Measurements from ENCODE around the gene COX4I2. TPM values are rescaled to one million over a fixed set of nuclear protein-coding genes. Genes with fewer than 3 reads are reported as not detected.

COX4I2 gene
- total and polyA plus RNA-seq, 2 of the 4 experiments (the other 2 are of a cell fraction): not detected

GRCh38 chr20:31602779-31603441 lies 34.8 kb upstream of the COX4I2 start:
- Histone ChIP-seq H3K27me3 (ENCODE audit: control insufficient read depth, insufficient read depth, low read length) (no peaks in the 10 kb centered on the region), H3K56ac (ENCODE audit: extremely low read depth, insufficient read depth, low read length) (peak overlapping the region; percentile 42), H3K4ac (ENCODE audit: low read depth, low read length) (peak overlapping the region; percentile 81), H3K18ac (ENCODE audit: low read depth, low read length) (peak overlapping the region; percentile 14; the same call in 1 of the 2 replicates), H4K20me1 (ENCODE audit: insufficient read depth, low read length) (peaks cover 18% of the 10 kb centered on the region), H3K9ac (ENCODE audit: low read depth, low read length) (peak overlapping the region; percentile 3; the same call in 1 of the 2 replicates), H3K9me1 (ENCODE audit: insufficient read depth, low read length) (no peaks in the 10 kb centered on the region), H3K23ac (ENCODE audit: low read depth, low read length) (peak overlapping the region; percentile 89), H2AK5ac (ENCODE audit: low read depth, low read length) (peak overlapping the region; percentile 48), H3K9me3 (ENCODE audit: control insufficient read depth, insufficient read depth, low read length) (no peaks in the 10 kb centered on the region), H2BK15ac (ENCODE audit: low read depth, low read length) (peak overlapping the region; percentile 77; the same call in 1 of the 3 replicates), H2BK20ac (ENCODE audit: low read depth, low read length) (peak overlapping the region; percentile 90), H4K5ac (ENCODE audit: low read depth, low read length) (no peak overlapping the region; the same call in 1 of the 2 replicates), H3K79me1 (ENCODE audit: low read depth in 1 of 2, low read length in 2 of 2) (peaks cover 0 to 16% of the 10 kb centered on the region in 2 experiments; a peak in 2 of 4 replicates), H3K14ac (replicated peaks; ENCODE audit: low read depth, low read length) (0 out of 2 replicates have a peak overlapping the region, but pooled peaks have one; percentile 20), H4K91ac (ENCODE audit: insufficient read depth, low read depth, low read length) (peak overlapping the region; percentile 36), H2AFZ (replicated peaks; ENCODE audit: low read length, poor library complexity) (peak overlapping the region; percentile 76), H3K36me3 (ENCODE audit: control insufficient read depth, insufficient read depth, low read length) (peaks cover 1% of the 10 kb centered on the region; the same call in 1 of the 2 replicates), H3K4me1 (ENCODE audit: control insufficient read depth, insufficient read depth, low read length) (peaks cover 16% of the 10 kb centered on the region), H4K8ac (ENCODE audit: low read depth in 2 of 2, low read length in 2 of 2) (peak overlapping the region; percentile 3 to 90; a peak in 3 of 4 replicates), H3K4me3 (ENCODE audit: insufficient read depth, low read depth, low read length) (peak overlapping the region; percentile 1; the same call in 1 of the 2 replicates), H2BK5ac (ENCODE audit: low read depth, low read length, poor library complexity, severe bottlenecking) (peak overlapping the region; percentile 62), H2AK9ac (replicated peaks; ENCODE audit: low read depth, low read length, poor library complexity) (peak overlapping the region; percentile 3), H3K4me2 (ENCODE audit: low read depth, low read length) (peak overlapping the region; percentile 56), H3K27ac (ENCODE audit: insufficient read depth, low read length) (peak overlapping the region; percentile 46), H2BK120ac (ENCODE audit: low read depth, low read length) (peak overlapping the region; percentile 90)
- peak; percentile 6 for ATAC-seq (ENCODE audit: low read depth)
- CTCF ChIA-PET: interaction anchor here (0.7 to 2.5 kb wide), 5 partner anchors 10 to 40 kb away, joined by 3 to 12 read pairs (median 3); no protein-coding TSS in a partner anchor
- POLR2A ChIA-PET (ENCODE audit: unreplicated experiment): no interaction called here
- TF ChIP-seq MAZ (IDR thresholded peaks at IDR 0.05; ENCODE audit: borderline replicate concordance, low read depth, low read length) (peak; percentile 28; the same call in 1 of the 2 replicates), ELK1 (IDR thresholded peaks at IDR 0.05; ENCODE audit: borderline replicate concordance, low read depth, low read length) (no peak), NFE2L2 (IDR thresholded peaks at IDR 0.05; ENCODE audit: low read depth, low read length) (no peak), MAFK (IDR thresholded peaks at IDR 0.05; ENCODE audit: low read depth, low read length) (no peak), FOS (IDR thresholded peaks at IDR 0.05; ENCODE audit: low read depth, low read length) (peak; percentile 72), CEBPB (IDR thresholded peaks at IDR 0.05; ENCODE audit: low read depth, low read length) (peak; percentile 91), RCOR1 (IDR thresholded peaks at IDR 0.05; ENCODE audit: insufficient replicate concordance, low read length) (peak; percentile 70), RAD21 (IDR thresholded peaks at IDR 0.05; ENCODE audit: low read length) (peak; percentile 36; the same call in 1 of the 2 replicates), CHD1 (IDR thresholded peaks at IDR 0.05; ENCODE audit: low read depth, low read length) (no peak), POLR2A (IDR thresholded peaks at IDR 0.05; ENCODE audit: low read depth, low read length) (peak; percentile 61), SMC3 (IDR thresholded peaks at IDR 0.05; ENCODE audit: low read depth, low read length) (peak; percentile 13; the same call in 1 of the 2 replicates)
- intact Hi-C loops (cut with micrococcal nuclease): no loop called here
- no TSS peak for BruUV-seq (replicated peaks)
- DNase-seq: peak; percentile 89
- dilution Hi-C loops (cut with HindIII; ENCODE audit: low sequenced_read_pairs, unreplicated experiment): no loop called here
- in situ Hi-C loops (cut with MboI; ENCODE audit: low sequenced_read_pairs): no loop called here
- WGBS, 2 experiments (ENCODE audit: extremely low coverage in 2 of 2, insufficient read length in 1 of 2): 95% methylated on average over 3 of the region's 17 CpGs; no CpG with 5 or more reads in 1 of the 2 experiments
